Activated naive CD4-positive, alpha-beta T cell treated with anti-CD3 and anti-CD28 coated beads, Interleukin-2, amount 10 ng/mL, durations not matched to agents 7 days and 5 days (primary cell): ENCODE data around the gene NLRP7.
"Not testable (repeated sequence)": the region's sequence is repeated elsewhere in the genome, so short reads cannot be mapped to it uniquely, and the experiment has no call there.

Experiments
- CTCF ChIA-PET: fragments of 350-600 bp; sonication (Branson Sonifier 250); formaldehyde crosslinking; loops from one replicate; lab custom pipeline; 2021; ENCODE audit warnings: antibody characterized with exemption; lab: Charles Lee
- DNase-seq: peaks from one replicate; pipeline ENCODE4 v3.0.0-alpha.2; 2020
- H3K27ac Mint-ChIP-seq: one replicate; pipeline ENCODE4 v1.8.0; 2021; ENCODE audit warnings: mild to moderate bottlenecking, moderate library complexity, mixed read lengths
- H3K27me3 Mint-ChIP-seq: one replicate; pipeline ENCODE4 v1.8.0; 2021; ENCODE audit warnings: mild to moderate bottlenecking, mixed read lengths
- H3K36me3 Mint-ChIP-seq: one replicate; pipeline ENCODE4 v1.8.0; 2021; ENCODE audit warnings: mixed read lengths
- H3K4me1 Mint-ChIP-seq: one replicate; pipeline ENCODE4 v1.8.0; 2021; ENCODE audit warnings: mixed read lengths
- H3K4me3 Mint-ChIP-seq: one replicate; pipeline ENCODE4 v1.8.0; 2021; ENCODE audit warnings: mild to moderate bottlenecking, moderate library complexity, mixed read lengths
- H3K9me3 Mint-ChIP-seq: one replicate; pipeline ENCODE4 v1.8.0; 2021; ENCODE audit warnings: mixed read lengths

NLRP7 gene

GRCh38 chr19:54947381-54947780 lies at the start of gene NLRP7:
Gene NLRP7 (minus strand): TSS chr19:54947530.
- Mint-ChIP-seq H3K4me3 (no peak within 1 kb of the TSS), H3K27ac (no peak within 1 kb of the TSS), H3K36me3 (no peaks in the 10 kb centered on the region), H3K27me3 (peaks cover 12% of the 10 kb centered on the region), H3K4me1 (no peaks in the 10 kb centered on the region), H3K9me3 (no peaks in the 10 kb centered on the region)
- CTCF ChIA-PET, result interaction anchor here (0.6 kb wide), 1 partner anchor 431 kb away, joined by 3 read pairs; no protein-coding TSS in a partner anchor
- no peak for DNase-seq

DNA sequence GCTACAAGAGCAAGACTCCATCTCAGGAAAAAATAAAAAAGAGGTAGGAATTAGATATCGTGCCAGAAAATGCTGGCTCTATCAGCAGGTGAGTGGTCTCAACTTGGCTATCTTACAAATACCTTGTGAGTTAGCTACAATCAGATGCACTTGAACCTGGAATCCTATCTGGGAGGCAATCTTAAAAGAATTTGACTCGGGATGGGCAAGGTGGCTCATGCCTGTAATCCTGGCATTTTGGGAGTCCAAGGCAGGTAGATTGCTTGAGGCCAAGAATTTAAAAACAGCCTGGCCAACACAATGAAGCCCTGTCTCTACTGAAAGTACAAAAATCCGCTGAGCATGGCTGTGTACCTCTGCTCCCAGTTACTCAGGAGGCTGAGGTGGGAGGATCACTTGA lies 48.2 kb upstream of the NLRP7 start:
- Mint-ChIP-seq H3K36me3 (no peaks in the 10 kb centered on the region), H3K9me3 (peaks cover 4% of the 10 kb centered on the region), H3K27me3 (no peaks in the 10 kb centered on the region), H3K4me3 (no peak overlapping the region), H3K27ac (no peak overlapping the region), H3K4me1 (no peaks in the 10 kb centered on the region)
- no peak for DNase-seq
- CTCF ChIA-PET, result no interaction called here

DNA sequence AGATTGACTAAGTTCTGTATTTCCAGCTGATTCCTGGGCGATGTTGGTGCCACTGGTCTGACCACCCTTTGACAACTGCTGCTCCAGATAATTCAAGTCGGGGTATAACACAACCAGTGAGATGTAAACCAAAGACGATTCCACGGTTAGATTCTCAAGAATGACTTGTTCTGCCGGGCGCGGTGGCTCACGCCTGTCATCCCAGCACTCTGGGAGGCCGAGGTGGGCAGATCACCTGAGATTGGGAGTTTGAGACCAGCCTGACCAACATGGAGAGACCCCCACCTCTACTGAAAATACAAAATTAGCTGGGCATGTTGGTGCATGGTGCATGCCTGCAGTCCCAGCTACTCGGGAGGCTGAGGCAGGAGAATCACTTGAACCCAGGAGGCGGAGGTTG lies 42.2 kb upstream of the NLRP7 start:
- CTCF ChIA-PET, H3K27ac Mint-ChIP-seq, H3K27me3 Mint-ChIP-seq, DNase-seq, H3K4me3 Mint-ChIP-seq, H3K36me3 Mint-ChIP-seq, H3K4me1 Mint-ChIP-seq: not testable (repeated sequence)
- peaks cover 13% of the 10 kb centered on the region for H3K9me3 Mint-ChIP-seq

DNA sequence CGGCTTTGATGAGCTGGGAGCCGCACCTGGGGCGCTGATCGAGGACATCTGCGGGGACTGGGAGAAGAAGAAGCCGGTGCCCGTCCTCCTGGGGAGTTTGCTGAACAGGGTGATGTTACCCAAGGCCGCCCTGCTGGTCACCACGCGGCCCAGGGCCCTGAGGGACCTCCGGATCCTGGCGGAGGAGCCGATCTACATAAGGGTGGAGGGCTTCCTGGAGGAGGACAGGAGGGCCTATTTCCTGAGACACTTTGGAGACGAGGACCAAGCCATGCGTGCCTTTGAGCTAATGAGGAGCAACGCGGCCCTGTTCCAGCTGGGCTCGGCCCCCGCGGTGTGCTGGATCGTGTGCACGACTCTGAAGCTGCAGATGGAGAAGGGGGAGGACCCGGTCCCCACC lies 35.2 kb upstream of the NLRP7 start:
- CTCF ChIA-PET, H3K9me3 Mint-ChIP-seq, DNase-seq, H3K27me3 Mint-ChIP-seq, H3K4me1 Mint-ChIP-seq, H3K4me3 Mint-ChIP-seq, H3K27ac Mint-ChIP-seq: not testable (repeated sequence)
- peaks cover 10% of the 10 kb centered on the region for H3K36me3 Mint-ChIP-seq

DNA sequence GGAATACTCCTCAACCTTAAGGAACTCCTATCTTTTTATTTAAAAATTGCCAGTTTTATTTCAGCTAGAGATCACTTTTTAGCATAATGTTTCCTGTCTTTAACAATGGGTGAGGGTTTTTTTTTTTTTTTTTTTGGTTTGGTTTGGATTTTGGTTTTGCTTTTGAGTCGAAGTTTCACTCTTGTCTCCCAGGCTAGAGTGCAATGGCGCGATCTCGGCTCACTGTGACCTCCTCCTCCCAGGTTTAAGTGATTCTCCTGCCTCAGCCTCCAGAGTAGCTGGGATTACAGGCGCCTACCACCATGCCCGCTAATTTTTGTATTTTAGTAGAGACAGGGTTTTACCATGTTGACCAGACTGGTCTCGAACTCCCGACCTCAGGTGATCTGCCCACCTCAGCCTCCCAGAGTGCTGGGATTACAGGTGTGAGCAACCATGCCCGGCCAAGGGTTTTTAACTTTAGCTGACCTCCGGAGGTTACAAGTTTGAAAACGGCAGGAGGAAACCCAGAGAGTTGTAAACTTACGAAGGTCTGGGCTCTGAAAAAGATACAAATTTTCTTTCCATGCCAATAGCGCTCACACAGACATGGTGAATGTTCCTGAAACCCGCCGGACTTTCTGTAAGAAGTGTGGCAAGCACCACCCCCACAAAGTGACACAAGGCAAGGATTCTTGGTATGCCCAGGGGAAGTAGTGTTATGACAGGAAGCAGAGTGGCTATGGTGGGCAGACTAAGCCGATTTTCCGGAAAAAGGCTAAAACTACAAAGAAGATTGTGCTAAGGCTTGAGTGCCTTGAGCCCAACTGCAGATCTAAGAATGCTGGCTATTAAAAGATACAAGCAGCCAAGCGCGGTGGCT lies 26.1 kb upstream of the NLRP7 start:
- CTCF ChIA-PET, H3K36me3 Mint-ChIP-seq, H3K27me3 Mint-ChIP-seq, H3K9me3 Mint-ChIP-seq: not testable (repeated sequence)
- peaks cover 24% of the 10 kb centered on the region for H3K4me1 Mint-ChIP-seq
- peak; percentile 50 for DNase-seq
- H3K4me3 Mint-ChIP-seq, result peak overlapping the region; percentile 31
- peak overlapping the region; percentile 89 for H3K27ac Mint-ChIP-seq

- peaks cover 27% of the 10 kb centered on the region for H3K4me1 Mint-ChIP-seq
- H3K27me3 Mint-ChIP-seq, H3K27ac Mint-ChIP-seq, H3K9me3 Mint-ChIP-seq, H3K36me3 Mint-ChIP-seq, H3K4me3 Mint-ChIP-seq, CTCF ChIA-PET, DNase-seq: not testable (repeated sequence)
Measured at GRCh38 chr19:54971446-54971845, 24.1 kb upstream of the NLRP7 start.

DNA sequence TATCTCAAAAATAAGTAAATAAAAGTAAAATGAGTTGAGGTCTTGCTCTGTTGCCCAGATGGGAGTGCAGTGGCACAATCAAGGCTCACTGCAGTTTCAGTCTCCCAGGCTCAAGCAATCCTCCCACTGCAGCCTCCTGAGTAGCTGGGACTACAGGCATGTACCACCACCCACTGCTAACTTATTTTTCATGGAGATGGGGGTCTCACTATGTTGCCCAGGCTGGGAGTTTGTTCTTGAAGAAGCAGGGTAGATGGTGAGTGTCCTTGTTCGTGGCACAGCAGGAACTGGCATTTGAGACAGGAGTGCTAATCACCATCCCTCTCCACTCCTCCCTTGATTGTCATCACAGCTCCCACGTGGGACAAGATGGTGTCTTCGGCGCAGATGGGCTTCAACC lies 22.3 kb upstream of the NLRP7 start:
- peaks cover 5% of the 10 kb centered on the region for H3K36me3 Mint-ChIP-seq
- peaks cover 6% of the 10 kb centered on the region for H3K9me3 Mint-ChIP-seq
- H3K4me1 Mint-ChIP-seq, result peaks cover 26% of the 10 kb centered on the region
- H3K27me3 Mint-ChIP-seq, result peaks cover 9% of the 10 kb centered on the region
- DNase-seq, result no peak
- H3K4me3 Mint-ChIP-seq, result no peak overlapping the region
- CTCF ChIA-PET, result interaction anchor here (0.6 kb wide), 1 partner anchor 37 kb away, joined by 3 read pairs; no protein-coding TSS in a partner anchor
- no peak overlapping the region for H3K27ac Mint-ChIP-seq

DNA sequence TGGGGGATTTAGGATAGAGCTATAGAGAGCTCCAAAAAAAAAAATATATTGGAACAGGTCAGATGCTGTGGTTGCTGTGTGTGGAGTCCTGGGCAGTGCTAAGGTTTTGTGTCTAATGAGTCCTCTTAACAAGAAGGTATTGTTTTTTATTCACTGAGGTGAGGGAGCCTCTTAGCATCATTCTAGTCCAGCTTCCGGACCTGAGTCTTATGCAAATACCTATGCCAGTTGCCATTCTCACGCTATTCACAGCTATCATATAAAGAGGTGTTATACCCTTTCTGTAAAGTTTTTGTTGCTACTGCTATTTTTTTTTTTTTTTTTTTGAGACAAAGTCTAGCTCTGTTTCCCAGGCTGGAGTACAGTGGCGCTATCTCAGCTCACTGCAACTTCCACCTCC lies 20.3 kb upstream of the NLRP7 start:
- CTCF ChIA-PET, result no interaction called here
- no peak for DNase-seq
- Mint-ChIP-seq H3K4me1 (peaks cover 6% of the 10 kb centered on the region), H3K9me3 (peaks cover 6% of the 10 kb centered on the region), H3K4me3 (peak overlapping the region; percentile 29), H3K36me3 (peaks cover 2% of the 10 kb centered on the region), H3K27me3 (peaks cover 9% of the 10 kb centered on the region), H3K27ac (no peak overlapping the region)

DNA sequence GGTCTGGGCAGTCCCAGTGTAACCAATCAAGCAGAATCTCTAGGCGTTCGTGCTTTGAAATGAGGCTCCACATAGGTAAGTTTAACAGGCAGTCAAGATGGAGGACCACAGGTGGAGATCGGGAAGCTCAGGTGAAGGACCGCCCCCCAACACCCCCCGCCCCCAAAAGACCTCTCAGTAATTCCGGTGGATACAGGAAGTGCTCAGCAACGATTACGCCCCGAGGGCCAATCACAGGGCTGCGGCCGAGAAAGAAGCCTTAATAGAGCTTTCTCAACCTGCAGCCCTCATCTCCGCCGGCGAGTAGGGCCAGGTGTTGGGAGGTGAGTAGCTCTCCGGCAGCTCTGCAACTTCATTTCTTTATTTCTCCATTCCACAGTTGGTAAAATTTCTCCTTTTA lies 17.7 kb upstream of the NLRP7 start:
- CTCF ChIA-PET, H3K9me3 Mint-ChIP-seq, H3K27ac Mint-ChIP-seq, H3K4me1 Mint-ChIP-seq, H3K36me3 Mint-ChIP-seq, H3K27me3 Mint-ChIP-seq, H3K4me3 Mint-ChIP-seq, DNase-seq: not testable (repeated sequence)

GRCh38 chr19:54959840-54960239 lies 12.5 kb upstream of the NLRP7 start:
- CTCF ChIA-PET, result no interaction called here
- H3K9me3 Mint-ChIP-seq, result no peaks in the 10 kb centered on the region
- peaks cover 22% of the 10 kb centered on the region for H3K4me1 Mint-ChIP-seq
- DNase-seq, result peak; percentile 23
- peaks cover 1% of the 10 kb centered on the region for H3K36me3 Mint-ChIP-seq
- peaks cover 19% of the 10 kb centered on the region for H3K27me3 Mint-ChIP-seq
- peak overlapping the region; percentile 37 for H3K4me3 Mint-ChIP-seq
- peak overlapping the region; percentile 57 for H3K27ac Mint-ChIP-seq

GRCh38 chr19:54955376-54955775 lies 8.0 kb upstream of the NLRP7 start:
- H3K27me3 Mint-ChIP-seq, result peaks cover 25% of the 10 kb centered on the region
- H3K4me3 Mint-ChIP-seq, result no peak overlapping the region
- CTCF ChIA-PET, result no interaction called here
- DNase-seq, result no peak
- no peak overlapping the region for H3K27ac Mint-ChIP-seq
- no peaks in the 10 kb centered on the region for H3K9me3 Mint-ChIP-seq
- H3K4me1 Mint-ChIP-seq, result peaks cover 21% of the 10 kb centered on the region
- H3K36me3 Mint-ChIP-seq, result peaks cover 1% of the 10 kb centered on the region

DNA sequence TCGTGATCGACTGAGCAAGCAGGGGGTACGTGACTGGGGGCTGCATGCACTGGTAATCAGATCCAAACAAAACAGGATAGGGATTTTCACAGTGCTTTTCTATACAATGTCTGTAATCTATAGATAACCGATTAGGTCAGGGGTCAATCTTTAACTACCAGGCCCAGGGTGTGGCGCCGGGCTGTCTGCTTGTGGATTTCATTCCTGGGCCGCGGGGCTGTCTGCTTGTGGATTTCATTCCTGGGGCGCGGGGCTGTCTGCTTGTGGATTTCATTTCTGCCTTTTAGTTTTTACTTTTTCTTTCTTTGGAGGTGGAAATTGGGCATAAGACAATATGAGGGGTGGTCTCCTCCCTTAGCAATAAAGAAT lies 6.0 kb upstream of the NLRP7 start:
- CTCF ChIA-PET, DNase-seq, H3K27ac Mint-ChIP-seq, H3K9me3 Mint-ChIP-seq, H3K4me3 Mint-ChIP-seq, H3K4me1 Mint-ChIP-seq, H3K36me3 Mint-ChIP-seq: not testable (repeated sequence)
- peaks cover 16% of the 10 kb centered on the region for H3K27me3 Mint-ChIP-seq

DNA sequence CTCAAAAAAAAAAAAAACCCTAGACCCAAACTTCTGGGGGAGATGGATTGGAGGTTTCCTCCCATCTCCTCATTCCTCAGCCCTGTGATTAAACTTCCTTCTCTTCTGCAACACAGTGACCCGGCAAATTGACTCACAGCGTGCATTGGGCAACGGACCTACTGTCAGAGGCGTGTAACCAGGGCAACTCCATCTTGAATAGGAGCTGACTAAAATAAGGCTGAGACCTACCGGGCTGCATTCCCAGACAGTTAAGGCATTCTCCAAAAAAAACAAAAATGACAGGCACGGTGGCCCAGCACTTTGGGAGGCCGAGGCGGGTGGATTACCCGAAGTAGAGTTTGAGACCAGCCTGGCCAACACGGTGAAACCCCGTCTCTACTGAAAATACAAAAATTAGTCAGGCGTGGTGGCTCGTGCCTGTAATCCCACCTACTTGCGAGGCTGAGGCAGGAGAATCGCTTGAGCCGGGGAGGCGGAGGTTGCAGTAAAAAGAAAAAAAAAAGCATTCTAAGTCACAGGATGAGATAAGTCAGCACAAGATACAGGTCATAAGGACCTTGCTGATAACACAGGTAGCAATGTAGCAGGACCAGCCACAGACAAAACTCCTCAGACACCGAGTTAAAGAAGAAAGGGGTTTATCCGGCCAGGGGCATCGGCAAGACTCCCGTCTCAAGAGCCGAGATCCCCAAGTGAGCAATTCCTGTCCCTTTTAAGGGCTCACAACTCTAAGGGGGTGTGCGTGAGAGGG lies 5.4 kb upstream of the NLRP7 start:
- Mint-ChIP-seq H3K36me3 (no peaks in the 10 kb centered on the region), H3K9me3 (no peaks in the 10 kb centered on the region), H3K4me1 (no peaks in the 10 kb centered on the region), H3K27ac (no peak overlapping the region), H3K27me3 (peaks cover 16% of the 10 kb centered on the region), H3K4me3 (no peak overlapping the region)
- no peak for DNase-seq
- CTCF ChIA-PET, result no interaction called here

DNA sequence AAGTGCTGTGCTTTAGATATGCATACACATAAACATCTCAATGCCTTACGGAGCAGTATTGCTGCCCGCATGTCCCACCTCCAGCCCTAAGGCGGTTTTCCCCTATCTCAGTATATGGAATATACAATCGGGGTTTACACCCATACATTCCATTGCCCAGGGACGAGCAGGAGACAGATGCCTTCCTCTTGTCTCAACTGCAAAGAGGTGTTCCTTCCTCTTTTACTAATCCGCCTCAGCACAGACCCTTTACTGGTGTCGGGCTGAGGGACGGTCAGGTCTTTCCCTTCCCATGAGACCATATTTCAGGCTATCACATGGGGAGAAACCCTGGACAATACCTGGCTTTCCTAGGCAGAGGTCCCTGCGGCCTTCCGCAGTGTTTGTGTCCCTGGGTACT lies 3.2 kb upstream of the NLRP7 start:
- H3K27ac Mint-ChIP-seq, H3K36me3 Mint-ChIP-seq, H3K4me3 Mint-ChIP-seq, DNase-seq, CTCF ChIA-PET, H3K9me3 Mint-ChIP-seq, H3K4me1 Mint-ChIP-seq: not testable (repeated sequence)
- H3K27me3 Mint-ChIP-seq, result peaks cover 12% of the 10 kb centered on the region

- DNase-seq, result no peak
- no peak overlapping the region for H3K27ac Mint-ChIP-seq
- no peaks in the 10 kb centered on the region for H3K36me3 Mint-ChIP-seq
- H3K9me3 Mint-ChIP-seq, result no peaks in the 10 kb centered on the region
- CTCF ChIA-PET, result no interaction called here
- peaks cover 12% of the 10 kb centered on the region for H3K27me3 Mint-ChIP-seq
- H3K4me1 Mint-ChIP-seq, result no peaks in the 10 kb centered on the region
- H3K4me3 Mint-ChIP-seq, result no peak overlapping the region
Measured at GRCh38 chr19:54949412-54949811, 2.1 kb upstream of the NLRP7 start.
